ENCODE results near the gene NPHP1. TPM values are rescaled to one million over a fixed set of nuclear protein-coding genes. Genes with fewer than 3 reads are reported as not detected.

The NPHP1 gene
- total and polyA plus RNA-seq, 2 of the 4 experiments (the other 2 are of a cell fraction): 1.8 to 2.5 TPM

- no peak overlapping the region for H3K4me2 ChIP-seq (ENCODE audit: low read depth, low read length)
- H4K20me1 ChIP-seq (ENCODE audit: insufficient read depth, low read length): no peaks in the 10 kb centered on the region
- H4K8ac ChIP-seq (ENCODE audit: low read depth in 2 of 2, low read length in 2 of 2): no peak overlapping the region
- H2AK9ac ChIP-seq (replicated peaks; ENCODE audit: low read depth, low read length, poor library complexity): no peak overlapping the region
- H3K4me3 ChIP-seq (ENCODE audit: insufficient read depth, low read depth, low read length): no peak overlapping the region
- H3K4ac ChIP-seq (ENCODE audit: low read depth, low read length): no peak overlapping the region
- CTCF ChIA-PET: interaction anchor here (0.5 kb wide), 1 partner anchor 19 kb away, joined by 3 read pairs; the partner anchor contains the start of gene MALL
- H3K23ac ChIP-seq (ENCODE audit: low read depth, low read length): no peak overlapping the region
- in situ Hi-C loops (cut with MboI; ENCODE audit: low sequenced_read_pairs) (no loop called here), dilution Hi-C loops (cut with HindIII; ENCODE audit: low sequenced_read_pairs, unreplicated experiment) (no loop called here), intact Hi-C loops (cut with micrococcal nuclease) (no loop called here)
- no peak overlapping the region for H2BK5ac ChIP-seq (ENCODE audit: low read depth, low read length, poor library complexity, severe bottlenecking)
- POLR2A ChIA-PET (ENCODE audit: unreplicated experiment): no interaction called here
- ATAC-seq (ENCODE audit: low read depth) (no peak), DNase-seq (no peak)
- H3K9me3 ChIP-seq (ENCODE audit: control insufficient read depth, insufficient read depth, low read length): no peaks in the 10 kb centered on the region
- H2BK15ac ChIP-seq (ENCODE audit: low read depth, low read length): no peak overlapping the region
- H2AK5ac ChIP-seq (ENCODE audit: low read depth, low read length): no peak overlapping the region
- H4K91ac ChIP-seq (ENCODE audit: insufficient read depth, low read depth, low read length): no peak overlapping the region
- H3K56ac ChIP-seq (ENCODE audit: extremely low read depth, insufficient read depth, low read length): no peak overlapping the region
- H3K9me1 ChIP-seq (ENCODE audit: insufficient read depth, low read length): peaks cover 10% of the 10 kb centered on the region
- H3K14ac ChIP-seq (replicated peaks; ENCODE audit: low read depth, low read length): no peak overlapping the region
- no TSS peak for BruUV-seq (replicated peaks)
- no peak overlapping the region for H3K18ac ChIP-seq (ENCODE audit: low read depth, low read length)
- no peaks in the 10 kb centered on the region for H3K27me3 ChIP-seq (ENCODE audit: control insufficient read depth, insufficient read depth, low read length)
- no CpG with 5 or more reads among the region's 8 CpGs for WGBS, 2 experiments (ENCODE audit: extremely low coverage in 2 of 2, insufficient read length in 1 of 2)
- H2BK120ac ChIP-seq (ENCODE audit: low read depth, low read length): 0 out of 2 replicates have a peak overlapping the region, but pooled peaks have one; percentile 6
- peak overlapping the region; percentile 14; the same call in 1 of the 2 replicates for H4K5ac ChIP-seq (ENCODE audit: low read depth, low read length)
- TF ChIP-seq FOS (IDR thresholded peaks at IDR 0.05; ENCODE audit: low read depth, low read length) (no peak), MAFK (IDR thresholded peaks at IDR 0.05; ENCODE audit: low read depth, low read length) (no peak), USF2 (IDR thresholded peaks at IDR 0.05; ENCODE audit: low read depth, low read length) (no peak), MXI1 (IDR thresholded peaks at IDR 0.05; ENCODE audit: borderline replicate concordance, low read depth, low read length) (no peak), CHD1 (IDR thresholded peaks at IDR 0.05; ENCODE audit: low read depth, low read length) (no peak), RFX5 (IDR thresholded peaks at IDR 0.05; ENCODE audit: low read depth, low read length) (no peak), POLR2A (IDR thresholded peaks at IDR 0.05; ENCODE audit: low read depth, low read length) (no peak), RAD21 (IDR thresholded peaks at IDR 0.05; ENCODE audit: low read length) (no peak), SMC3 (IDR thresholded peaks at IDR 0.05; ENCODE audit: low read depth, low read length) (no peak), RCOR1 (IDR thresholded peaks at IDR 0.05; ENCODE audit: insufficient replicate concordance, low read length) (no peak)
- H3K36me3 ChIP-seq (ENCODE audit: control insufficient read depth, insufficient read depth, low read length): no peaks in the 10 kb centered on the region
- H3K9ac ChIP-seq (ENCODE audit: low read depth, low read length): no peak overlapping the region
- H3K27ac ChIP-seq (ENCODE audit: insufficient read depth, low read length): no peak overlapping the region
- H2BK20ac ChIP-seq (ENCODE audit: low read depth, low read length): no peak overlapping the region
- H2AFZ ChIP-seq (replicated peaks; ENCODE audit: low read length, poor library complexity): no peak overlapping the region
- peaks cover 5% of the 10 kb centered on the region for H3K4me1 ChIP-seq (ENCODE audit: control insufficient read depth, insufficient read depth, low read length)
- no peaks in the 10 kb centered on the region for H3K79me1 ChIP-seq (ENCODE audit: low read depth in 1 of 2, low read length in 2 of 2)
Measured at GRCh38 chr2:110095994-110096633, 108.7 kb downstream of the NPHP1 start.
